K562 (cell line): ENCODE data around the gene PROKR1. TPM values are rescaled to one million over a fixed set of nuclear protein-coding genes. Genes with fewer than 3 reads are reported as not detected.

ENCODE experiments used
- ATAC-seq: fragments of 200-7000 bp; cut with Tn5 transposase; 3 replicates; pipeline ENCODE4 v1.9.1; 2020; ENCODE audit warnings: moderate library complexity
- BruUV-seq: library from RNA; stranded (reverse); fragments of 400-500 nt; replicated peaks from 2 replicates; lab custom pipeline; 2021; lab: Mats Ljungman, UMichigan
- CTCF ChIA-PET: fragments of 300-600 bp; formaldehyde crosslinking; extraction: SDS; loops from one replicate; lab custom pipeline; 2021; ENCODE audit warnings: low intra/inter-chr PET ratio; lab: Yijun Ruan, JAX
- POLR2A ChIA-PET: fragments of 300-600, 350-650 bp; sonication (Branson Sonifier 250); formaldehyde crosslinking; extraction: SDS; loops from one replicate; lab custom pipeline; 2021; ENCODE audit warnings: antibody characterized with exemption, inconsistent platforms; lab: Yijun Ruan, JAX
- DNase-seq, 4 experiments: peaks; one replicate each; pipeline versions ENCODE4 v3.0.0 to v3.0.0-alpha.2; 2011 to 2018; ENCODE audit warnings: low spot score in 3 of 4, mixed read lengths in 3 of 4; ENCODE audit errors: extremely low read depth in 1 of 4
- FAIRE-seq: peaks from 2 replicates; lab custom pipeline; 2011; peaks lifted over from hg19 to GRCh38; lab: Jason Lieb, UNC
- H2AFZ ChIP-seq: 2 replicates; pipeline ENCODE4 v1.6.0; 2011; ENCODE audit warnings: low read depth, low read length, control low read depth, inconsistent platforms
- H3K27ac ChIP-seq: fragments of 200-600 bp; 3 replicates; pipeline ENCODE4 v1.8.0; 2011; ENCODE audit warnings: low read depth, mild to moderate bottlenecking, control low read depth, inconsistent platforms, low read length, moderate library complexity, mixed read lengths; ENCODE audit errors: extremely low read depth
- H3K27me3 ChIP-seq, 2 experiments: fragments of 300-600 bp in 1 of 2; 2 replicates in 1 of 2; 3 replicates in 1 of 2; pipeline versions ENCODE4 v1.6.0 to v1.8.0; 2011; ENCODE audit warnings: inconsistent platforms in 2 of 2, low read length in 2 of 2, mild to moderate bottlenecking in 1 of 2, mixed read lengths in 1 of 2, moderate library complexity in 1 of 2; ENCODE audit not compliant: control insufficient read depth in 2 of 2, insufficient read depth in 2 of 2
- H3K36me3 ChIP-seq: fragments of 300-600 bp; 3 replicates; pipeline ENCODE4 v1.8.0; 2011; ENCODE audit warnings: mild to moderate bottlenecking, low read length, inconsistent platforms; ENCODE audit not compliant: control insufficient read depth, insufficient read depth
- H3K4me1 ChIP-seq, 2 experiments: fragments of 200-600 bp in 1 of 2; replicated peaks in 1 of 2; 2 replicates in 1 of 2; 3 replicates in 1 of 2; pipeline versions ENCODE4 v1.5.1 to v1.8.0; 2011; ENCODE audit warnings: inconsistent platforms in 2 of 2, low read length in 2 of 2, mild to moderate bottlenecking in 1 of 2, mixed read lengths in 1 of 2, moderate library complexity in 1 of 2; ENCODE audit not compliant: control insufficient read depth in 2 of 2, insufficient read depth in 2 of 2
- H3K4me2 ChIP-seq: 2 replicates; pipeline ENCODE4 v1.6.1; 2011; ENCODE audit warnings: low read length, control low read depth, inconsistent platforms, mixed read lengths; ENCODE audit not compliant: insufficient read depth
- H3K4me3 ChIP-seq: fragments of 200-600 bp; sonication (generic), shearing (Covaris generic); 2 replicates; pipeline ENCODE4 v1.5.1; 2016; ENCODE audit warnings: control low read depth, inconsistent platforms
- H3K79me2 ChIP-seq: fragments of 200-600 bp; 3 replicates; pipeline ENCODE4 v1.8.0; 2011; ENCODE audit warnings: low read length, inconsistent platforms; ENCODE audit not compliant: control insufficient read depth, insufficient read depth
- H3K9ac ChIP-seq, 2 experiments: 2 replicates each; pipeline versions ENCODE4 v1.6.0 to v1.6.1; 2011; ENCODE audit warnings: low read depth in 2 of 2, low read length in 2 of 2, control low read depth in 1 of 2, inconsistent platforms in 1 of 2, mild to moderate bottlenecking in 1 of 2, mixed read lengths in 1 of 2; ENCODE audit not compliant: insufficient read depth in 1 of 2
- H3K9me1 ChIP-seq: one replicate; pipeline ENCODE4 v1.6.0; 2011; ENCODE audit warnings: inconsistent platforms, mild to moderate bottlenecking, low read length, moderate library complexity; ENCODE audit not compliant: control insufficient read depth, insufficient read depth
- H3K9me3 ChIP-seq: replicated peaks from 2 replicates; pipeline ENCODE4 v1.5.1; 2011; ENCODE audit warnings: low read depth, low read length, inconsistent platforms; ENCODE audit not compliant: control insufficient read depth, insufficient read depth
- H4K20me1 ChIP-seq: replicated peaks from 2 replicates; pipeline ENCODE4 v1.6.1; 2011; ENCODE audit warnings: low read length, inconsistent platforms, mixed read lengths; ENCODE audit not compliant: control insufficient read depth, insufficient read depth
- ELK3 ChIP-seq: fragments of 450-650 bp; formaldehyde crosslinking; IDR thresholded peaks from 2 replicates; pipeline ENCODE4 v1.4.0; 2020; ENCODE audit warnings: mild to moderate bottlenecking
- EP400 ChIP-seq: fragments of 450-650 bp; IDR thresholded peaks from 2 replicates; pipeline ENCODE4 v1.6.1; 2017; ENCODE audit warnings: antibody characterized with exemption, mild to moderate bottlenecking, moderate library complexity
- GATA2 ChIP-seq: sonication (generic); formaldehyde crosslinking; IDR thresholded peaks from 2 replicates; pipeline ENCODE4 v1.4.0; 2020; ENCODE audit warnings: mild to moderate bottlenecking, missing genetic modification reagents
- GTF3C2 ChIP-seq: IDR thresholded peaks from 3 replicates; pipeline ENCODE4 v1.6.1; 2011; ENCODE audit warnings: borderline replicate concordance, mild to moderate bottlenecking, moderate library complexity; ENCODE audit not compliant: insufficient read length; ENCODE audit errors: extremely low read depth
- KDM1A ChIP-seq, 2 experiments: fragments of 450-650 bp; IDR thresholded peaks; 2 replicates each; pipeline ENCODE4 v1.6.1; 2016; ENCODE audit warnings: mild to moderate bottlenecking in 2 of 2
- MECOM ChIP-seq: fragments of 250-450 bp; sonication (Bioruptor Pico); IDR thresholded peaks from 2 replicates; pipeline ENCODE4 v1.8.0; 2022; ENCODE audit warnings: inconsistent platforms
- POLR2A ChIP-seq: fragments of 450-650 bp; conservative IDR thresholded peaks from 2 replicates; pipeline ENCODE4 v1.6.1; 2016
- USF2 ChIP-seq: sonication (generic); formaldehyde crosslinking; IDR thresholded peaks from 2 replicates; pipeline ENCODE4 v1.5.0; 2020; ENCODE audit warnings: missing genetic modification reagents
- ZBED1 ChIP-seq: IDR thresholded peaks from 2 replicates; pipeline ENCODE4 v1.6.1; 2014
- WGBS: fragments of 100-300 bp; shearing (Covaris generic); methylation state at CpG from one replicate; pipeline ENCODE4 v1.1.6; 2016; ENCODE audit warnings: low coverage, mixed read lengths; ENCODE audit not compliant: insufficient coverage; ENCODE audit errors: missing lambda C conversion rate; 5-methylcytosine and 5-hydroxymethylcytosine counted together
- in situ Hi-C: fragments of 300-500 bp; cut with MboI; formaldehyde crosslinking; loops from 4 replicates; pipeline ENCODE4 v1.15.0; 2018; ENCODE audit warnings: inconsistent platforms, mixed read lengths
- intact Hi-C: fragments of 100-400 bp; cut with micrococcal nuclease; formaldehyde crosslinking; loops from 2 replicates; pipeline ENCODE4 v1.14.2; 2022
- polyA plus RNA-seq, 8 experiments: library from polyadenylated mRNA; depleted of rRNA in 4 of 8; stranded (reverse) in 5 of 8; unstranded in 3 of 8; fragments of >200 nt; fragmentation: Nextera tagmentation in 2 of 8; fragmentation: Illumina TruSeq in 1 of 8; extraction: Ambion mirVana in 2 of 8; extraction: Trizol in 1 of 8; gene quantifications; 2 replicates each; pipeline versions ENCODE4 v1.2.1 to v1.2.3, GENCODE V29; 2011 to 2014; ENCODE audit warnings: inconsistent platforms in 1 of 8, missing spikeins in 1 of 8
- total RNA-seq, 7 experiments: library from RNA; depleted of rRNA in 6 of 7; stranded (reverse); fragments of >200 nt in 6 of 7; fragmentation: Illumina TruSeq in 2 of 7; extraction: Trizol in 2 of 7; gene quantifications; 2 replicates each; pipeline versions ENCODE4 v1.2.1 to v1.2.3, GENCODE V29; 2011 to 2021; ENCODE audit warnings: low replicate concordance in 1 of 7

PROKR1 gene
- total and polyA plus RNA-seq, 9 of the 15 experiments (the other 6 are each of a cell fraction or from before 2014, with no cell fraction given) = 0.01 to 0.18 (median 0.09) TPM; not detected in 1

GRCh38 chr2:68684197-68684596 lies 40.8 kb downstream of the PROKR1 start:
- Histone ChIP-seq H3K36me3 (no peaks in the 10 kb centered on the region), H3K27ac (no peak overlapping the region), H3K9ac (no peak overlapping the region), H3K4me3 (no peak overlapping the region), H3K27me3 (no peaks in the 10 kb centered on the region), H3K9me1 (no peaks in the 10 kb centered on the region), H3K79me2 (no peaks in the 10 kb centered on the region), H3K9me3 (peaks cover 2% of the 10 kb centered on the region; the same call in 1 of the 2 replicates), H2AFZ (no peak overlapping the region), H4K20me1 (no peaks in the 10 kb centered on the region), H3K4me2 (no peak overlapping the region), H3K4me1 (no peaks in the 10 kb centered on the region)
- intact Hi-C loops (no loop called here), in situ Hi-C loops (no loop called here)
- no TSS peak for BruUV-seq
- ChIA-PET POLR2A (no interaction called here), CTCF (no interaction called here)
- WGBS = 63% methylated on average over 2 of the region's 2 CpGs
- ATAC-seq (no peak), DNase-seq (no peak), FAIRE-seq (no peak)
- no peak for TF ChIP-seq ELK3 (CRISPR knock-in tag)

GRCh38 chr2:68686178-68686577 lies 42.8 kb downstream of the PROKR1 start:
- peak overlapping the region; percentile 56; the same call in 1 of the 2 replicates for H2AFZ ChIP-seq
- CTCF ChIA-PET = interaction anchor here (0.6 kb wide), 1 partner anchor 77 kb away, joined by 3 read pairs; no protein-coding TSS in a partner anchor
- in situ Hi-C loops = no loop called here

More at GRCh38 chr2:68686178-68686577, 42.8 kb downstream of the PROKR1 start:
- TF ChIP-seq MECOM (CRISPR knock-in tag) (no peak), USF2 (no peak), KDM1A (IDR thresholded peaks at IDR 0.05) (no peak), ZBED1 (no peak), GTF3C2 (no peak), GATA2 (CRISPR knock-in tag) (no peak), EP400 (no peak), POLR2A (no peak)
- Histone ChIP-seq H3K36me3 (no peaks in the 10 kb centered on the region), H3K4me2 (no peak overlapping the region), H3K9ac (no peak overlapping the region), H3K4me3 (no peak overlapping the region), H3K27ac (no peak overlapping the region), H3K27me3 (no peaks in the 10 kb centered on the region), H4K20me1 (no peaks in the 10 kb centered on the region), H3K9me3 (peaks cover 2% of the 10 kb centered on the region; the same call in 1 of the 2 replicates), H3K4me1 (peaks cover 2 to 10% of the 10 kb centered on the region in 2 experiments; a peak in 4 of 5 replicates), H3K79me2 (no peaks in the 10 kb centered on the region), H3K9me1 (no peaks in the 10 kb centered on the region)
- intact Hi-C loops = no loop called here
- ATAC-seq (no peak), DNase-seq (no peak), FAIRE-seq (no peak)
- POLR2A ChIA-PET = no interaction called here
- BruUV-seq = no TSS peak
- 55% methylated on average over 4 of the region's 5 CpGs for WGBS
